ENCODE results near the gene CNNM1.

The CNNM1 gene

GRCh38 chr10:99374972-99375371, 45.8 kb downstream of the CNNM1 start:
- DNase-seq = no peak

GRCh38 chr10:99375426-99375825, 46.3 kb downstream of the CNNM1 start:
- no peak for DNase-seq

GRCh38 chr10:99382176-99382575, 53.0 kb downstream of the CNNM1 start:
- DNase-seq = no peak

GRCh38 chr10:99387071-99387470, 57.9 kb downstream of the CNNM1 start:
- no peak for DNase-seq

GRCh38 chr10:99387541-99387940, 58.4 kb downstream of the CNNM1 start:
- DNase-seq = no peak

- no peak for DNase-seq
Measured at GRCh38 chr10:99389729-99390480, 60.7 kb downstream of the CNNM1 start.

- no peak for DNase-seq
Measured at GRCh38 chr10:99391346-99391745, 62.2 kb downstream of the CNNM1 start.

GRCh38 chr10:99393036-99393435, 63.9 kb downstream of the CNNM1 start:
- DNase-seq = no peak

- no peak for DNase-seq
Measured at GRCh38 chr10:99393683-99394082, 64.5 kb downstream of the CNNM1 start.

- DNase-seq = no peak
Measured at GRCh38 chr10:99394256-99394655, 65.1 kb downstream of the CNNM1 start.

GRCh38 chr10:99394761-99395386, 65.7 kb downstream of the CNNM1 start:
- no peak for DNase-seq

- DNase-seq = no peak
Measured at GRCh38 chr10:99395750-99396445, 66.7 kb downstream of the CNNM1 start.

- no peak for DNase-seq
Measured at GRCh38 chr10:99396471-99396870, 67.3 kb downstream of the CNNM1 start.

GRCh38 chr10:99399664-99400063, 70.5 kb downstream of the CNNM1 start:
- DNase-seq = no peak

GRCh38 chr10:99403674-99404073, 74.5 kb downstream of the CNNM1 start:
- peak; percentile 41 to 56 (median 55) for DNase-seq

GRCh38 chr10:99406149-99406548, 77.0 kb downstream of the CNNM1 start:
- no peak for DNase-seq

GRCh38 chr10:99410146-99410545, 81.0 kb downstream of the CNNM1 start:
- no peak for DNase-seq

- DNase-seq = no peak
Measured at GRCh38 chr10:99410876-99411275, 81.7 kb downstream of the CNNM1 start.

GRCh38 chr10:99411546-99411945, 82.4 kb downstream of the CNNM1 start:
- no peak for DNase-seq

- no peak for DNase-seq
Measured at GRCh38 chr10:99412099-99412498, 82.9 kb downstream of the CNNM1 start.

- no peak for DNase-seq
Measured at GRCh38 chr10:99418910-99419624, 89.9 kb downstream of the CNNM1 start.

GRCh38 chr10:99419688-99420087, 90.5 kb downstream of the CNNM1 start:
- no peak for DNase-seq

GRCh38 chr10:99421233-99421739, 92.1 kb downstream of the CNNM1 start:
- DNase-seq = no peak

All from suppressor macrophage treated with lipopolysaccharide for 1 hour (primary cell).